Subcutaneous adipose tissue (tissue), 4 donors: Measurements from ENCODE around the gene NLRX1. TPM values are rescaled to one million over a fixed set of nuclear protein-coding genes. Genes with fewer than 3 reads are reported as not detected.

Source experiments
- CTCF ChIP-seq: fragments of 450-650 bp; IDR thresholded peaks from one replicate; pipeline ENCODE4 v1.5.1; 2016; ENCODE audit warnings: low read depth, mild to moderate bottlenecking, control low read depth, antibody characterized with exemption, moderate library complexity
- total RNA-seq, 4 donors: library from RNA; depleted of rRNA; stranded (reverse); fragments of >200 nt; gene quantifications; one replicate each; pipeline ENCODE4 v1.1.0, GENCODE V29; 2016

Gene NLRX1
- total RNA-seq, 4 donors from 2014 or later = 10.9 to 27.3 (median 14.2) TPM

- TF ChIP-seq CTCF = no peak
Observed at GRCh38 chr11:119179983-119180382, 11.5 kb downstream of the NLRX1 start.

GRCh38 chr11:119180729-119181676, 12.5 kb downstream of the NLRX1 start:
- no peak for TF ChIP-seq CTCF

GRCh38 chr11:119181677-119182412, 13.3 kb downstream of the NLRX1 start:
- TF ChIP-seq CTCF = no peak

GRCh38 chr11:119185981-119186634, 17.6 kb downstream of the NLRX1 start:
- TF ChIP-seq CTCF = no peak

- no peak for TF ChIP-seq CTCF
Observed at GRCh38 chr11:119187123-119187892, 18.8 kb downstream of the NLRX1 start.

- TF ChIP-seq CTCF = no peak
Observed at GRCh38 chr11:119188067-119188466, 19.5 kb downstream of the NLRX1 start.
